Measurements from ENCODE around the gene UBR2.
"Not testable (repeated sequence)": the region's sequence is repeated elsewhere in the genome, so short reads cannot be mapped to it uniquely, and the experiment has no call there.

UBR2 gene

GRCh38 chr6:42555477-42556457 lies 8.1 kb upstream of the UBR2 start:
- DNase-seq, result no peak

- no peak for DNase-seq
These were observed 7.4 kb upstream of the UBR2 start for GRCh38 chr6:42556462-42556861.

GRCh38 chr6:42559276-42559675 lies 4.6 kb upstream of the UBR2 start:
- DNase-seq, result not testable (repeated sequence)

GRCh38 chr6:42561986-42562385 lies 1.8 kb upstream of the UBR2 start:
- no peak for DNase-seq

- no peak for DNase-seq
These were observed 932 bp upstream of the UBR2 start for GRCh38 chr6:42562788-42563405.

- no peak for DNase-seq
These were observed 637 bp downstream of the UBR2 start for GRCh38 chr6:42564506-42564825.

GRCh38 chr6:42565823-42566613 lies 2.2 kb downstream of the UBR2 start:
- no peak for DNase-seq

GRCh38 chr6:42566614-42567208 lies 2.9 kb downstream of the UBR2 start:
- DNase-seq, result no peak

- DNase-seq, result not testable (repeated sequence)
These were observed 3.4 kb downstream of the UBR2 start for GRCh38 chr6:42567237-42567636.

GRCh38 chr6:42569102-42570028 lies 5.5 kb downstream of the UBR2 start:
- no peak for DNase-seq

GRCh38 chr6:42571611-42572342 lies 7.9 kb downstream of the UBR2 start:
- DNase-seq, result no peak

GRCh38 chr6:42572523-42572922 lies 8.7 kb downstream of the UBR2 start:
- DNase-seq, result no peak

GRCh38 chr6:42576538-42576937 lies 12.7 kb downstream of the UBR2 start:
- not testable (repeated sequence) for DNase-seq

GRCh38 chr6:42598300-42598699 lies 34.5 kb downstream of the UBR2 start:
- no peak for DNase-seq

- no peak for DNase-seq
These were observed 35.7 kb downstream of the UBR2 start for GRCh38 chr6:42599558-42599957.

GRCh38 chr6:42604150-42604549 lies 40.3 kb downstream of the UBR2 start:
- DNase-seq, result no peak

- not testable (repeated sequence) for DNase-seq
These were observed 40.9 kb downstream of the UBR2 start for GRCh38 chr6:42604699-42605098.

- DNase-seq, result no peak
These were observed 46.6 kb downstream of the UBR2 start for GRCh38 chr6:42610416-42610815.

- no peak for DNase-seq
These were observed 51.7 kb downstream of the UBR2 start for GRCh38 chr6:42615518-42615917.

GRCh38 chr6:42616716-42617115 lies 52.9 kb downstream of the UBR2 start:
- no peak for DNase-seq

- DNase-seq, result no peak
These were observed 54.3 kb downstream of the UBR2 start for GRCh38 chr6:42618105-42618504.

All from activated naive CD4-positive, alpha-beta T cell (primary cell).